CD4-positive, alpha-beta memory T cell (primary cell): ENCODE measurements around the gene TLR8. TPM values are rescaled to one million over a fixed set of nuclear protein-coding genes. Genes with fewer than 3 reads are reported as not detected.

Experiments used
- CTCF ChIA-PET: fragments of 350-600 bp; sonication (Branson Sonifier 250); formaldehyde crosslinking; loops from one replicate; lab custom pipeline; 2021; ENCODE audit warnings: inconsistent platforms; ENCODE audit not compliant: partially characterized antibody; lab: Charles Lee
- POLR2A ChIA-PET: fragments of 350-600 bp; sonication (Branson Sonifier 250); formaldehyde crosslinking; loops from one replicate; lab custom pipeline; 2021; ENCODE audit not compliant: partially characterized antibody; lab: Charles Lee
- DNase-seq, 5 donors: peaks; one replicate each; pipeline versions ENCODE4 v3.0.0 to v3.0.0-alpha.2; 2020 to 2022; ENCODE audit warnings: mixed read lengths in 1 of 5
- H3K27ac ChIP-seq: one replicate; pipeline ENCODE4 v1.7.0; 2013; ENCODE audit warnings: low read depth, low read length
- H3K27me3 ChIP-seq: 2 replicates; pipeline ENCODE4 v1.7.0; 2013; ENCODE audit warnings: mild to moderate bottlenecking, low read length, moderate library complexity; ENCODE audit not compliant: insufficient read depth
- H3K36me3 ChIP-seq: 2 replicates; pipeline ENCODE4 v1.7.0; 2013; ENCODE audit warnings: mild to moderate bottlenecking, low read length, moderate library complexity; ENCODE audit not compliant: insufficient read depth
- H3K4me1 ChIP-seq: 2 replicates; pipeline ENCODE4 v1.7.0; 2013; ENCODE audit warnings: mild to moderate bottlenecking, low read length, moderate library complexity; ENCODE audit not compliant: insufficient read depth
- H3K4me3 ChIP-seq, 2 donors: one replicate each; pipeline ENCODE4 v1.7.0; 2013; ENCODE audit warnings: low read length in 2 of 2, mild to moderate bottlenecking in 1 of 2
- H3K9me3 ChIP-seq, 2 donors: one replicate each; pipeline ENCODE4 v1.7.0; 2013; ENCODE audit warnings: low read length in 2 of 2, control low read depth in 1 of 2; ENCODE audit not compliant: control insufficient read depth in 1 of 2
- H3K27ac Mint-ChIP-seq, 7 donors: one replicate each; pipeline ENCODE4 v1.8.0; 2020 to 2021; ENCODE audit warnings: mixed read lengths in 7 of 7, mild to moderate bottlenecking in 6 of 7, inconsistent platforms in 3 of 7, moderate library complexity in 3 of 7
- H3K27me3 Mint-ChIP-seq, 2 donors: one replicate each; pipeline ENCODE4 v1.8.0; 2020 to 2021; ENCODE audit warnings: mixed read lengths in 2 of 2
- H3K36me3 Mint-ChIP-seq, 2 donors: one replicate each; pipeline ENCODE4 v1.8.0; 2020 to 2021; ENCODE audit warnings: mixed read lengths in 2 of 2, inconsistent platforms in 1 of 2, mild to moderate bottlenecking in 1 of 2
- H3K4me1 Mint-ChIP-seq, 4 donors: one replicate each; pipeline ENCODE4 v1.8.0; 2020 to 2021; ENCODE audit warnings: mixed read lengths in 4 of 4, mild to moderate bottlenecking in 1 of 4
- H3K4me3 Mint-ChIP-seq, 8 donors: one replicate each; pipeline ENCODE4 v1.8.0; 2020 to 2021; ENCODE audit warnings: mixed read lengths in 8 of 8, mild to moderate bottlenecking in 7 of 8, moderate library complexity in 6 of 8, inconsistent platforms in 3 of 8
- H3K9me3 Mint-ChIP-seq, 8 donors: one replicate each; pipeline ENCODE4 v1.8.0; 2020 to 2021; ENCODE audit warnings: mixed read lengths in 8 of 8, mild to moderate bottlenecking in 5 of 8, inconsistent platforms in 3 of 8, moderate library complexity in 1 of 8
- intact Hi-C: fragments of 100-400 bp; cut with micrococcal nuclease; formaldehyde crosslinking; loops from one replicate; pipeline ENCODE4 v1.15.1; 2023
- polyA plus RNA-seq, 2 donors: library from polyadenylated mRNA; unstranded; fragments of 300-500 nt; fragmentation: Illumina TruSeq; gene quantifications; one replicate each; pipeline ENCODE4 v1.2.3, GENCODE V29; 2021
- total RNA-seq, 2 experiments: library from RNA; stranded (reverse); gene quantifications; one replicate each; pipeline ENCODE4 v1.2.3, GENCODE V29; 2021

TLR8 gene
- total and polyA plus RNA-seq, 4 experiments from 2014 or later, result 0.26 to 0.33 TPM; not detected in 2

DNA sequence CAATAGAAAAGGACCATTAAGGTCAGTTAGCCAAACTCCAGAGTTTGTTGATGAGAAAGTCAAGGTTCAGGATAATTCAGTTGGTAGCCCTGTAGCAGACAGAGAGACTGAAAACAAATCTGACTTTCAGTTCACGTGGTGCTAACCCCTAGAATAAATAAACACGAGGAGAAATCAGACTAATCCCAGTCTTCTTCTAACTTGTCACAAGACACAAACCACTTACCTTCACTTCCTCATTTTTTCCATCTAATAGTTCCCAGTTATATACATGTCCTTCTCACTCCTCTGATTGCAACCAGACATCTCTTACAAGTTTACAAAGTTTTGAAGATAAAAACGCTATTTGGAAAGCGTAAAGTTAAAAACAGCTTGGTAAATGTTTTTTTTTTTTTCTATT is 31.8 kb upstream of the TLR8 start:
- Histone ChIP-seq H3K9me3 (no peaks in the 10 kb centered on the region), H3K27me3 (no peaks in the 10 kb centered on the region), H3K4me1 (no peaks in the 10 kb centered on the region), H3K27ac (no peak overlapping the region), H3K4me3 (no peak overlapping the region), H3K36me3 (no peaks in the 10 kb centered on the region)
- Mint-ChIP-seq H3K27ac (no peak overlapping the region), H3K4me1 (no peaks in the 10 kb centered on the region), H3K4me3 (no peak overlapping the region), H3K27me3 (peaks cover 0 to 4% of the 10 kb centered on the region in 2 donors), H3K36me3 (no peaks in the 10 kb centered on the region), H3K9me3 (peaks cover 0 to 5% (median 0%) of the 10 kb centered on the region in 8 donors)
- no peak for DNase-seq
- intact Hi-C loops, result no loop called here
- CTCF ChIA-PET, result no interaction called here
- POLR2A ChIA-PET, result no interaction called here

DNA sequence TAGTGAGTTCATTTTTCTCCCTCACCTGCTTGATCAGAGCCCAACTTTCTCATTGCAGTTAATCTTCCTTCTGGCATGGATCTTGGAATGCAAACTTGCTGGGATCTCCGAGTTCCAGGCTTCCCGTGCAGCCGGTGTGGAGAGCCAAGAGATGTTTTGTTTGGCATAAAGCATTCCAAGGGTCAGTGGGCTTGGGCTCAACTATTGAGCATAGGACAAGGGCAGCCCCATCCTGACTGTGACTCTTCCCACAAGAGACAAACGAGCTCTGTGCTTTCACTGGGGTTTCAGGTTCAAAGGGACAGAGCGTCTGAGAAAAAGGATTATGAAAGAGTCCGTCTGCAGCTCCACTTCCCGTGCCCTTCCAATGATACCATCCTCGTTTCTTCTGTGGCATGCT is 29.0 kb upstream of the TLR8 start:
- no peak for DNase-seq
- Mint-ChIP-seq H3K4me3 (no peak overlapping the region), H3K4me1 (no peaks in the 10 kb centered on the region), H3K27ac (peak overlapping the region in 1 of 7 donors; percentile 61), H3K27me3 (peaks cover 0 to 2% of the 10 kb centered on the region in 2 donors), H3K36me3 (no peaks in the 10 kb centered on the region), H3K9me3 (peaks cover 0 to 4% (median 0%) of the 10 kb centered on the region in 8 donors)
- Histone ChIP-seq H3K4me1 (no peaks in the 10 kb centered on the region), H3K4me3 (no peak overlapping the region), H3K36me3 (no peaks in the 10 kb centered on the region), H3K27me3 (no peaks in the 10 kb centered on the region), H3K27ac (no peak overlapping the region), H3K9me3 (no peaks in the 10 kb centered on the region)
- intact Hi-C loops, result no loop called here
- POLR2A ChIA-PET, result no interaction called here
- CTCF ChIA-PET, result no interaction called here

DNA sequence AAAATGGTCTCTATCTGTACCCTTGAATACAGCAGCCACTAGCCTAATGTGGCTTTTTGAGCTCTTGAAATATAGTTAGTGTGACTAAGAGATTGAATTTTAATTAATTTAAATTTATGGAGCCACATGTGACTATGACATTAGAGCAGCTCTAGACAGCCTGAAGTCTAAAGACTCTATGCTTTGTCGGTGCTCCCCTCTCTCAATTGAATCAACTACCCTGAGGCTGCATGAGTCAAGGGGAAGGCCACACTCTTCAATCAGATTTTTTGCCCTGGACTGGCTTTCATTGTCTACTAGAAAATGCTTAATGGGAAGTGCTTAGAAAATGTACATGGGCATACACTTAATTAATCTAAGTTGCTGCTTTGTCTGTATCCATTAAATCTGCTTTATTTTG is 27.9 kb upstream of the TLR8 start:
- intact Hi-C loops, result no loop called here
- Histone ChIP-seq H3K27ac (no peak overlapping the region), H3K4me1 (no peaks in the 10 kb centered on the region), H3K27me3 (no peaks in the 10 kb centered on the region), H3K9me3 (no peaks in the 10 kb centered on the region), H3K4me3 (no peak overlapping the region), H3K36me3 (no peaks in the 10 kb centered on the region)
- Mint-ChIP-seq H3K27me3 (peaks cover 0 to 3% of the 10 kb centered on the region in 2 donors), H3K27ac (no peak overlapping the region), H3K4me1 (no peaks in the 10 kb centered on the region), H3K36me3 (no peaks in the 10 kb centered on the region), H3K4me3 (no peak overlapping the region), H3K9me3 (no peaks in the 10 kb centered on the region)
- ChIA-PET CTCF (no interaction called here), POLR2A (no interaction called here)
- no peak for DNase-seq

DNA sequence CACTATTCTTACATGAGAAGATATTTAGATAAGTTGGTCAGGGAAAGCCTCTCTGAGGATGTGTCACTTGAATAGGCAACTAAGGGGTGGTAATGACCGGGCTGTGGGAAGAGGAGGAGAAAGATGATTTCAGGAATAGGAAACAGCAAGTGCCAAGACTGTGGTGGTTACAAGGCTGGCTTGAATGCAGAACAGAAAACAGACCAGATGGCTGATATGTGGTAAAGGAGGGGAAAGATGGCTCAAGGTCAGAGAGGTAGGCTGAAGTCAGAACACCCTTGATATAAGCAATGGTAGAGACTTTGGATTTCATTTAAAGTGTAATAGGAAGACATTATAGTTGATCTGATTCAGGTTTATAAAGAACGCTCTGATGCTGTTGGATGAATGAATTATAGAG is 24.5 kb upstream of the TLR8 start:
- H3K27ac Mint-ChIP-seq, result no peak overlapping the region
- ChIA-PET POLR2A (no interaction called here), CTCF (no interaction called here)
- DNase-seq, result no peak
- peaks cover 5 to 8% of the 10 kb centered on the region in 2 donors for H3K27me3 Mint-ChIP-seq
- no peaks in the 10 kb centered on the region for H3K27me3 ChIP-seq
- H3K9me3 ChIP-seq, result no peaks in the 10 kb centered on the region
- H3K4me3 ChIP-seq, result no peak overlapping the region
- H3K9me3 Mint-ChIP-seq, result no peaks in the 10 kb centered on the region
- no peaks in the 10 kb centered on the region for H3K4me1 Mint-ChIP-seq
- intact Hi-C loops, result no loop called here
- no peaks in the 10 kb centered on the region for H3K4me1 ChIP-seq
- H3K27ac ChIP-seq, result no peak overlapping the region
- no peak overlapping the region for H3K4me3 Mint-ChIP-seq
- no peaks in the 10 kb centered on the region for H3K36me3 ChIP-seq
- H3K36me3 Mint-ChIP-seq, result no peaks in the 10 kb centered on the region

DNA sequence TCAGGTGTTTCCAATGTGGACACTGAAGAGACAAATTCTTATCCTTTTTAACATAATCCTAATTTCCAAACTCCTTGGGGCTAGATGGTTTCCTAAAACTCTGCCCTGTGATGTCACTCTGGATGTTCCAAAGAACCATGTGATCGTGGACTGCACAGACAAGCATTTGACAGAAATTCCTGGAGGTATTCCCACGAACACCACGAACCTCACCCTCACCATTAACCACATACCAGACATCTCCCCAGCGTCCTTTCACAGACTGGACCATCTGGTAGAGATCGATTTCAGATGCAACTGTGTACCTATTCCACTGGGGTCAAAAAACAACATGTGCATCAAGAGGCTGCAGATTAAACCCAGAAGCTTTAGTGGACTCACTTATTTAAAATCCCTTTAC is 20.9 kb upstream of the TLR8 start:
- intact Hi-C loops, result no loop called here

DNA sequence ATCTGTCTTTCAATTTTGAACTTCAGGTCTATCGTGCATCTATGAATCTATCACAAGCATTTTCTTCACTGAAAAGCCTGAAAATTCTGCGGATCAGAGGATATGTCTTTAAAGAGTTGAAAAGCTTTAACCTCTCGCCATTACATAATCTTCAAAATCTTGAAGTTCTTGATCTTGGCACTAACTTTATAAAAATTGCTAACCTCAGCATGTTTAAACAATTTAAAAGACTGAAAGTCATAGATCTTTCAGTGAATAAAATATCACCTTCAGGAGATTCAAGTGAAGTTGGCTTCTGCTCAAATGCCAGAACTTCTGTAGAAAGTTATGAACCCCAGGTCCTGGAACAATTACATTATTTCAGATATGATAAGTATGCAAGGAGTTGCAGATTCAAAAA is 19.9 kb upstream of the TLR8 start:
- peaks cover 5 to 8% of the 10 kb centered on the region in 2 donors for H3K27me3 Mint-ChIP-seq
- no peaks in the 10 kb centered on the region for H3K27me3 ChIP-seq
- H3K4me3 Mint-ChIP-seq, result no peak overlapping the region
- ChIA-PET CTCF (no interaction called here), POLR2A (no interaction called here)
- H3K9me3 Mint-ChIP-seq, result no peaks in the 10 kb centered on the region
- H3K27ac Mint-ChIP-seq, result no peak overlapping the region
- H3K4me3 ChIP-seq, result no peak overlapping the region
- no peaks in the 10 kb centered on the region for H3K9me3 ChIP-seq
- H3K36me3 Mint-ChIP-seq, result no peaks in the 10 kb centered on the region
- intact Hi-C loops, result no loop called here
- H3K4me1 Mint-ChIP-seq, result no peaks in the 10 kb centered on the region
- DNase-seq, result no peak
- no peaks in the 10 kb centered on the region for H3K4me1 ChIP-seq
- H3K27ac ChIP-seq, result no peak overlapping the region
- no peaks in the 10 kb centered on the region for H3K36me3 ChIP-seq

More for the DNA sequence above, 20.9 kb upstream of the TLR8 start:
- H3K36me3 Mint-ChIP-seq, result no peaks in the 10 kb centered on the region
- H3K9me3 Mint-ChIP-seq, result no peaks in the 10 kb centered on the region
- H3K27ac Mint-ChIP-seq, result no peak overlapping the region
- no peak overlapping the region for H3K4me3 Mint-ChIP-seq
- H3K4me1 ChIP-seq, result no peaks in the 10 kb centered on the region
- CTCF ChIA-PET, result no interaction called here
- H3K9me3 ChIP-seq, result no peaks in the 10 kb centered on the region
- H3K4me3 ChIP-seq, result no peak overlapping the region
- H3K27me3 Mint-ChIP-seq, result peaks cover 5 to 8% of the 10 kb centered on the region in 2 donors
- DNase-seq, result no peak
- no peaks in the 10 kb centered on the region for H3K4me1 Mint-ChIP-seq
- H3K36me3 ChIP-seq, result no peaks in the 10 kb centered on the region
- no peaks in the 10 kb centered on the region for H3K27me3 ChIP-seq
- H3K27ac ChIP-seq, result no peak overlapping the region
- POLR2A ChIA-PET, result no interaction called here

DNA sequence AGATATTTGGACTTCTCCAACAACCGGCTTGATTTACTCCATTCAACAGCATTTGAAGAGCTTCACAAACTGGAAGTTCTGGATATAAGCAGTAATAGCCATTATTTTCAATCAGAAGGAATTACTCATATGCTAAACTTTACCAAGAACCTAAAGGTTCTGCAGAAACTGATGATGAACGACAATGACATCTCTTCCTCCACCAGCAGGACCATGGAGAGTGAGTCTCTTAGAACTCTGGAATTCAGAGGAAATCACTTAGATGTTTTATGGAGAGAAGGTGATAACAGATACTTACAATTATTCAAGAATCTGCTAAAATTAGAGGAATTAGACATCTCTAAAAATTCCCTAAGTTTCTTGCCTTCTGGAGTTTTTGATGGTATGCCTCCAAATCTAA is 19.3 kb upstream of the TLR8 start:
- H3K27me3 Mint-ChIP-seq, result peaks cover 4 to 8% of the 10 kb centered on the region in 2 donors
- Histone ChIP-seq H3K4me3 (no peak overlapping the region), H3K4me1 (no peaks in the 10 kb centered on the region), H3K36me3 (no peaks in the 10 kb centered on the region), H3K27ac (no peak overlapping the region), H3K27me3 (no peaks in the 10 kb centered on the region), H3K9me3 (no peaks in the 10 kb centered on the region)
- no peak overlapping the region for H3K4me3 Mint-ChIP-seq
- no peaks in the 10 kb centered on the region for H3K36me3 Mint-ChIP-seq
- no peaks in the 10 kb centered on the region for H3K4me1 Mint-ChIP-seq
- ChIA-PET CTCF (no interaction called here), POLR2A (no interaction called here)
- no peaks in the 10 kb centered on the region for H3K9me3 Mint-ChIP-seq
- no peak overlapping the region for H3K27ac Mint-ChIP-seq
- intact Hi-C loops, result no loop called here
- no peak for DNase-seq

DNA sequence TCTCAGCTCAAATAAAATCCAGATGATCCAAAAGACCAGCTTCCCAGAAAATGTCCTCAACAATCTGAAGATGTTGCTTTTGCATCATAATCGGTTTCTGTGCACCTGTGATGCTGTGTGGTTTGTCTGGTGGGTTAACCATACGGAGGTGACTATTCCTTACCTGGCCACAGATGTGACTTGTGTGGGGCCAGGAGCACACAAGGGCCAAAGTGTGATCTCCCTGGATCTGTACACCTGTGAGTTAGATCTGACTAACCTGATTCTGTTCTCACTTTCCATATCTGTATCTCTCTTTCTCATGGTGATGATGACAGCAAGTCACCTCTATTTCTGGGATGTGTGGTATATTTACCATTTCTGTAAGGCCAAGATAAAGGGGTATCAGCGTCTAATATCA is 18.7 kb upstream of the TLR8 start:
- Mint-ChIP-seq H3K4me1 (no peaks in the 10 kb centered on the region), H3K27me3 (peaks cover 3 to 8% of the 10 kb centered on the region in 2 donors), H3K4me3 (no peak overlapping the region), H3K27ac (no peak overlapping the region), H3K9me3 (no peaks in the 10 kb centered on the region), H3K36me3 (no peaks in the 10 kb centered on the region)
- H3K27ac ChIP-seq, result no peak overlapping the region
- POLR2A ChIA-PET, result no interaction called here
- DNase-seq, result no peak
- no peaks in the 10 kb centered on the region for H3K4me1 ChIP-seq
- intact Hi-C loops, result no loop called here
- no peaks in the 10 kb centered on the region for H3K27me3 ChIP-seq
- CTCF ChIA-PET, result no interaction called here
- H3K9me3 ChIP-seq, result no peaks in the 10 kb centered on the region
- H3K4me3 ChIP-seq, result no peak overlapping the region
- H3K36me3 ChIP-seq, result no peaks in the 10 kb centered on the region
